Measurements from ENCODE around the gene R3HDML. TPM values are rescaled to one million over a fixed set of nuclear protein-coding genes. Genes with fewer than 3 reads are reported as not detected.

R3HDML gene
- total and polyA plus RNA-seq, 9 of the 15 experiments (the other 6 are each of a cell fraction or from before 2014, with no cell fraction given) = not detected

DNA sequence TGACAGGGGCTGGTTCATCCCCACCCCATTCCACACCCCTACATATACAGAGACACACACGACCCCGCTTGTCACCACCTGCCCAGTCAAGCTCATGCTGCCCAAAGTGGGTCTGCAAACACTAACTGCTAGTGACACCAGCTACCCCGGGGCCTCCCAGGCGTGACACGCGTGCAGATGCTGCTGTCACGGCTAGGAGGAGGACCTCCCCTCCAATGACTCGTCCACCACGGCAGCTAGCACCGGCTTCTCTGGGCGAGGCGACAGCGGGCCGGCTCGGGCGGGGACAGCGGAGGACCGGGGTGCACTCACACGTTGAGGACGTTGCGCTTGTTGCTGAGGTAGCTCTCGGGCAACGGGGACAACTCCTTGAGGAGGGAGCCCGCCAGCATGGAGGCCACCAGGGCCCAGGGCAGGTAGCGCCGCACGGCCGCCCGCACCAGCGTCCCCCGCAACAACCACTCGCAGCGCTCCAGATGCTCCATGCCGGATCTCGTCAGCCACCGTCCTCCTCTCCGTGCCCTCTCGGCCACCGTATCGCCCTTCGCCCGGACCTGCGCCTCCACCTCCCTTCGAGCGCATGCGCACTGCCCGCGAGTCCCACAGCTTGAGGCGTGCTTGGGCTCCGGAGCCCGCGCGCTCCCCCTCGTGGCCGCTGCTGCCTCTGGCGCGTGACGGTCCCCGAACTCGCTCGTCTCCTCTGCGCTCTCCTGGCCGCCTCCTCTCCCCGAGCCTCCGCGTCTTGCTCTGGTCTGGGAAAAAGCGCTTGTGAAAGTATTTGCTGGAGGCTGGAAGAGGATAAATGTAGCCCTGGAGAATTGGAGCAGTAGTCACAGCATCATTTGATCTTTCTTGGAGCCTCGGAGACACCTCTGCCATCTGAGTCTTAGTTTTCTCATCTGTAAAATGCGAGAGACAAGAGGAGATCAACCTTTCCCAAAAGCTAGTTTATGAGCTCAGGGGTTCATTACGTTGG lies 25.9 kb upstream of the R3HDML start, which contains the start of gene FITM2 (continued):
- TF ChIP-seq SRSF1 (IDR thresholded peaks at IDR 0.05; ENCODE audit: low read depth, low read length) (no peak), CSDE1 (IDR thresholded peaks at IDR 0.05) (no peak), MTA3 (IDR thresholded peaks at IDR 0.05; ENCODE audit: borderline replicate concordance) (peak; percentile 99), HNRNPK (IDR thresholded peaks at IDR 0.05; ENCODE audit: low read depth, low read length, poor library complexity, severe bottlenecking) (no peak), FOXA1 (IDR thresholded peaks at IDR 0.05; ENCODE audit: borderline replicate concordance) (no peak), MCM2 (IDR thresholded peaks at IDR 0.05; ENCODE audit: low read depth) (no peak), MCM7 (IDR thresholded peaks at IDR 0.05) (no peak), RBM39 (optimal IDR thresholded peaks at IDR 0.05; ENCODE audit: low read depth, low read length) (peak; percentile 43), MYC (IDR thresholded peaks at IDR 0.05; ENCODE audit: low read depth, low read length) (peak; percentile 86), MYC (CRISPR knock-in tag; IDR thresholded peaks at IDR 0.05; ENCODE audit: borderline replicate concordance, low read depth) (peak; percentile 69; the same call in 1 of the 2 replicates), ZKSCAN1 (IDR thresholded peaks at IDR 0.05; ENCODE audit: low read depth, low read length) (no peak), KHSRP (IDR thresholded peaks at IDR 0.05) (no peak), ZFPM2 (CRISPR knock-in tag; IDR thresholded peaks at IDR 0.05) (no peak), NUFIP1 (IDR thresholded peaks at IDR 0.05; ENCODE audit: partially characterized antibody) (no peak), SMARCA4 (IDR thresholded peaks at IDR 0.05) (no peak), CBX1 (IDR thresholded peaks at IDR 0.05; ENCODE audit: low read depth) (0 out of 2 replicates have a peak, but pooled peaks have one; percentile 16), ZNF316 (IDR thresholded peaks at IDR 0.05) (no peak), NBN (IDR thresholded peaks at IDR 0.05; ENCODE audit: low read depth) (0 out of 2 replicates have a peak, but pooled peaks have one; percentile 49), CAMTA2 (CRISPR knock-in tag; conservative IDR thresholded peaks at IDR 0.05) (no peak), HDAC6 (IDR thresholded peaks at IDR 0.05; ENCODE audit: low read depth, low read length) (no peak), ZNF282 (CRISPR knock-in tag; IDR thresholded peaks at IDR 0.05) (no peak), JUNB (CRISPR knock-in tag; conservative IDR thresholded peaks at IDR 0.05) (no peak)
- TF ChIP-seq, protein P1, sequence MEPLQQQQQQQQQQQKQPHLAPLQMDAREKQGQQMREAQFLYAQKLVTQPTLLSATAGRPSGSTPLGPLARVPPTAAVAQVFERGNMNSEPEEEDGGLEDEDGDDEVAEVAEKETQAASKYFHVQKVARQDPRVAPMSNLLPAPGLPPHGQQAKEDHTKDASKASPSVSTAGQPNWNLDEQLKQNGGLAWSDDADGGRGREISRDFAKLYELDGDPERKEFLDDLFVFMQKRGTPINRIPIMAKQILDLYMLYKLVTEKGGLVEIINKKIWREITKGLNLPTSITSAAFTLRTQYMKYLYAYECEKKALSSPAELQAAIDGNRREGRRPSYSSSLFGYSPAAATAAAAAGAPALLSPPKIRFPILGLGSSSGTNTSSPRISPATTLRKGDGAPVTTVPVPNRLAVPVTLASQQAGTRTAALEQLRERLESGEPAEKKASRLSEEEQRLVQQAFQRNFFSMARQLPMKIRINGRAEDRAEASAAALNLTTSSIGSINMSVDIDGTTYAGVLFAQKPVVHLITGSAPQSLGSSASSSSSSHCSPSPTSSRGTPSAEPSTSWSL (CRISPR knock-in tag; IDR thresholded peaks at IDR 0.05; ENCODE audit: borderline replicate concordance) = no peak
- TF ChIP-seq, protein P2, sequence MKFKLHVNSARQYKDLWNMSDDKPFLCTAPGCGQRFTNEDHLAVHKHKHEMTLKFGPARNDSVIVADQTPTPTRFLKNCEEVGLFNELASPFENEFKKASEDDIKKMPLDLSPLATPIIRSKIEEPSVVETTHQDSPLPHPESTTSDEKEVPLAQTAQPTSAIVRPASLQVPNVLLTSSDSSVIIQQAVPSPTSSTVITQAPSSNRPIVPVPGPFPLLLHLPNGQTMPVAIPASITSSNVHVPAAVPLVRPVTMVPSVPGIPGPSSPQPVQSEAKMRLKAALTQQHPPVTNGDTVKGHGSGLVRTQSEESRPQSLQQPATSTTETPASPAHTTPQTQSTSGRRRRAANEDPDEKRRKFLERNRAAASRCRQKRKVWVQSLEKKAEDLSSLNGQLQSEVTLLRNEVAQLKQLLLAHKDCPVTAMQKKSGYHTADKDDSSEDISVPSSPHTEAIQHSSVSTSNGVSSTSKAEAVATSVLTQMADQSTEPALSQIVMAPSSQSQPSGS (CRISPR knock-in tag; IDR thresholded peaks at IDR 0.05) = no peak
- TF ChIP-seq, protein P3, sequence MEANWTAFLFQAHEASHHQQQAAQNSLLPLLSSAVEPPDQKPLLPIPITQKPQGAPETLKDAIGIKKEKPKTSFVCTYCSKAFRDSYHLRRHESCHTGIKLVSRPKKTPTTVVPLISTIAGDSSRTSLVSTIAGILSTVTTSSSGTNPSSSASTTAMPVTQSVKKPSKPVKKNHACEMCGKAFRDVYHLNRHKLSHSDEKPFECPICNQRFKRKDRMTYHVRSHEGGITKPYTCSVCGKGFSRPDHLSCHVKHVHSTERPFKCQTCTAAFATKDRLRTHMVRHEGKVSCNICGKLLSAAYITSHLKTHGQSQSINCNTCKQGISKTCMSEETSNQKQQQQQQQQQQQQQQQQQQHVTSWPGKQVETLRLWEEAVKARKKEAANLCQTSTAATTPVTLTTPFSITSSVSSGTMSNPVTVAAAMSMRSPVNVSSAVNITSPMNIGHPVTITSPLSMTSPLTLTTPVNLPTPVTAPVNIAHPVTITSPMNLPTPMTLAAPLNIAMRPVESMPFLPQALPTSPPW (CRISPR knock-in tag; IDR thresholded peaks at IDR 0.05) = peak; percentile 75
- TF ChIP-seq, protein P4, sequence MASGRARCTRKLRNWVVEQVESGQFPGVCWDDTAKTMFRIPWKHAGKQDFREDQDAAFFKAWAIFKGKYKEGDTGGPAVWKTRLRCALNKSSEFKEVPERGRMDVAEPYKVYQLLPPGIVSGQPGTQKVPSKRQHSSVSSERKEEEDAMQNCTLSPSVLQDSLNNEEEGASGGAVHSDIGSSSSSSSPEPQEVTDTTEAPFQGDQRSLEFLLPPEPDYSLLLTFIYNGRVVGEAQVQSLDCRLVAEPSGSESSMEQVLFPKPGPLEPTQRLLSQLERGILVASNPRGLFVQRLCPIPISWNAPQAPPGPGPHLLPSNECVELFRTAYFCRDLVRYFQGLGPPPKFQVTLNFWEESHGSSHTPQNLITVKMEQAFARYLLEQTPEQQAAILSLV (tag; IDR thresholded peaks at IDR 0.05) = no peak

All from K562 (cell line).